GM12875 (cell line): ENCODE results near the gene DNHD1.

Experiments used
- H3K4me3 ChIP-seq: one replicate; pipeline ENCODE4 v1.5.1; 2011; ENCODE audit warnings: low read depth, low read length, control low read depth
- CTCF ChIP-seq: IDR thresholded peaks from 2 replicates; pipeline ENCODE4 v1.5.1; 2011; ENCODE audit warnings: low read depth, mild to moderate bottlenecking, control low read depth, inconsistent platforms, low read length, moderate library complexity, borderline replicate concordance; ENCODE audit not compliant: insufficient read depth

DNHD1 gene

GRCh38 chr11:6473451-6474412, 23.3 kb upstream of the DNHD1 start, which contains the start of gene TRIM3:
Gene TRIM3, minus strand, starts transcription at chr11:6473941. Its CDS starts 8,246 bp downstream, at chr11:6465695.
- H3K4me3 ChIP-seq, result peak within 1 kb of the TSS; percentile 72
- TF ChIP-seq CTCF, result no peak

- TF ChIP-seq CTCF, result no peak
- no peak overlapping the region for H3K4me3 ChIP-seq
Measured at GRCh38 chr11:6474413-6474792, 22.7 kb upstream of the DNHD1 start.

GRCh38 chr11:6474806-6475500, 22.1 kb upstream of the DNHD1 start:
- H3K4me3 ChIP-seq, result no peak overlapping the region
- TF ChIP-seq CTCF, result no peak

- TF ChIP-seq CTCF, result no peak
- H3K4me3 ChIP-seq, result no peak overlapping the region
Measured at GRCh38 chr11:6475936-6476335, 21.1 kb upstream of the DNHD1 start.

GRCh38 chr11:6476571-6476970, 20.5 kb upstream of the DNHD1 start:
- no peak overlapping the region for H3K4me3 ChIP-seq
- TF ChIP-seq CTCF, result no peak

- H3K4me3 ChIP-seq, result peak overlapping the region; percentile 71
- no peak for TF ChIP-seq CTCF
Measured at GRCh38 chr11:6480299-6480914, 16.7 kb upstream of the DNHD1 start.
